Naive thymus-derived CD4-positive, alpha-beta T cell (primary cell): ENCODE measurements around the gene GPATCH3. TPM values are rescaled to one million over a fixed set of nuclear protein-coding genes. Genes with fewer than 3 reads are reported as not detected.

Source experiments
- ATAC-seq: fragments of 150-1000 bp; cut with Tn5 transposase; 2 replicates; pipeline ENCODE4 v1.10.0; 2021; ENCODE audit warnings: mild to moderate bottlenecking, moderate library complexity
- CTCF ChIA-PET: fragments of 350-600 bp; sonication (Branson Sonifier 250); formaldehyde crosslinking; loops from one replicate; lab custom pipeline; 2021; ENCODE audit warnings: antibody characterized with exemption; lab: Charles Lee
- POLR2A ChIA-PET: fragments of 350-600 bp; sonication (Branson Sonifier 250); formaldehyde crosslinking; loops from one replicate; lab custom pipeline; 2021; ENCODE audit warnings: antibody characterized with exemption, inconsistent platforms; lab: Charles Lee
- DNase-seq, 9 donors: peaks; one replicate each; pipeline versions ENCODE4 v3.0.0 to v3.0.0-alpha.2; 2020 to 2022; ENCODE audit warnings: mixed read lengths in 1 of 9
- H3K27ac ChIP-seq: one replicate; pipeline ENCODE4 v1.7.0; 2013; ENCODE audit warnings: mild to moderate bottlenecking, low read depth, low read length, moderate library complexity
- H3K27me3 ChIP-seq, 2 donors: one replicate each; pipeline ENCODE4 v1.7.0; 2013; ENCODE audit warnings: low read length in 2 of 2, mild to moderate bottlenecking in 2 of 2, moderate library complexity in 2 of 2; ENCODE audit not compliant: control insufficient read depth in 2 of 2, insufficient read depth in 2 of 2
- H3K36me3 ChIP-seq, 3 experiments: 1 replicate in 2 of 3; 2 replicates in 1 of 3; pipeline ENCODE4 v1.7.0; 2013; ENCODE audit warnings: low read length in 3 of 3, mild to moderate bottlenecking in 3 of 3, moderate library complexity in 1 of 3; ENCODE audit not compliant: insufficient read depth in 3 of 3, control insufficient read depth in 2 of 3
- H3K4me1 ChIP-seq, 2 donors: one replicate each; pipeline ENCODE4 v1.7.0; 2013; ENCODE audit warnings: low read length in 2 of 2, mild to moderate bottlenecking in 2 of 2, moderate library complexity in 1 of 2; ENCODE audit not compliant: control insufficient read depth in 2 of 2, insufficient read depth in 2 of 2
- H3K4me3 ChIP-seq: 2 replicates; pipeline ENCODE4 v1.7.0; 2013; ENCODE audit warnings: mild to moderate bottlenecking, low read length
- H3K9me3 ChIP-seq, 3 experiments: 1 replicate in 2 of 3; 2 replicates in 1 of 3; pipeline ENCODE4 v1.7.0; 2013; ENCODE audit warnings: low read length in 3 of 3; ENCODE audit not compliant: control insufficient read depth in 2 of 3
- H3K27ac Mint-ChIP-seq, 9 donors: one replicate each; pipeline ENCODE4 v1.8.0; 2020 to 2022; ENCODE audit warnings: mixed read lengths in 9 of 9, mild to moderate bottlenecking in 8 of 9, moderate library complexity in 5 of 9, inconsistent platforms in 2 of 9
- H3K27me3 Mint-ChIP-seq, 5 donors: one replicate each; pipeline ENCODE4 v1.8.0; 2021 to 2022; ENCODE audit warnings: mixed read lengths in 5 of 5, mild to moderate bottlenecking in 1 of 5
- H3K36me3 Mint-ChIP-seq, 5 donors: one replicate each; pipeline ENCODE4 v1.8.0; 2020 to 2022; ENCODE audit warnings: mixed read lengths in 5 of 5, mild to moderate bottlenecking in 3 of 5, inconsistent platforms in 1 of 5
- H3K4me1 Mint-ChIP-seq, 7 donors: one replicate each; pipeline ENCODE4 v1.8.0; 2020 to 2022; ENCODE audit warnings: mixed read lengths in 7 of 7, mild to moderate bottlenecking in 3 of 7, inconsistent platforms in 1 of 7
- H3K4me3 Mint-ChIP-seq, 10 donors: one replicate each; pipeline ENCODE4 v1.8.0; 2020 to 2022; ENCODE audit warnings: mild to moderate bottlenecking in 10 of 10, mixed read lengths in 10 of 10, moderate library complexity in 6 of 10, inconsistent platforms in 2 of 10
- H3K9me3 Mint-ChIP-seq, 11 donors: one replicate each; pipeline ENCODE4 v1.8.0; 2020 to 2022; ENCODE audit warnings: mixed read lengths in 11 of 11, mild to moderate bottlenecking in 4 of 11, inconsistent platforms in 1 of 11, moderate library complexity in 1 of 11
- intact Hi-C, 2 donors: fragments of 100-400 bp; cut with micrococcal nuclease; formaldehyde crosslinking; loops; one replicate each; pipeline ENCODE4 v1.15.1; 2023
- polyA plus RNA-seq, 2 donors: library from polyadenylated mRNA; unstranded; fragments of 300-500 nt; fragmentation: Illumina TruSeq; gene quantifications; one replicate each; pipeline ENCODE4 v1.2.3, GENCODE V29; 2021
- total RNA-seq, 6 experiments: library from RNA in 5 of 6; stranded (reverse) in 5 of 6; gene quantifications; 1 replicate in 5 of 6; 2 replicates in 1 of 6; pipeline ENCODE4 v1.2.3 and lab custom pipeline; 2021 to 2026

Gene GPATCH3
- total and polyA plus RNA-seq, 7 experiments from 2014 or later, result 12.5 to 38.4 (median 21.6) TPM

GRCh38 chr1:26855636-26856035, 44.6 kb downstream of the GPATCH3 start:
- CTCF ChIA-PET, result interaction anchor here (0.6 to 1.8 kb wide), 7 partner anchors 14 to 72 kb away, joined by 3 to 7 read pairs (median 3); no protein-coding TSS in a partner anchor

DNA sequence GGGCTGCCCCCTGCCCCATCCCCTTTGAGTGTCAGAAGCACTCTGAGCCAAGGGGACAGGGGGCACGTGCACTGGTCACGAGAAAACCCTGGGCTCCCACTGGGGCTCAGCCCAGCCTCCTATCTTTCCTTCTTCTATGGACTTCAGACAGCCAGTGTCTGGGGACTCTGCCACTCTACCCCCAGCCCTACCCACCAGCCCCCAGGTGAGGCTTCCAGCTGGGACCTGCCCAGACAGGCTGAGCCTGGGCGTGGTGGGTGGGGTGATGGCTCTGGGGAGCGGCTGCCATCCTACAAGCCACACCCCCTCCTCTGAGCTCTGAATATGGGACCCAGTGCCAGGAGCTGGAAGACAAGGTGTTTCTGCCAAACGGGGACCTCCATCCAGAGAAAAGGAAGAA, 45.4 kb downstream of the GPATCH3 start:
- Histone ChIP-seq H3K9me3 (no peaks in the 10 kb centered on the region), H3K36me3 (peaks cover 12 to 82% (median 35%) of the 10 kb centered on the region in 3 experiments), H3K4me3 (no peak overlapping the region), H3K4me1 (no peaks in the 10 kb centered on the region), H3K27ac (no peak overlapping the region), H3K27me3 (no peaks in the 10 kb centered on the region)
- peaks cover 11 to 37% (median 23%) of the 10 kb centered on the region in 5 donors for H3K36me3 Mint-ChIP-seq
- ATAC-seq (no peak), DNase-seq (no peak)
- peaks cover 0 to 16% (median 0%) of the 10 kb centered on the region in 7 donors for H3K4me1 Mint-ChIP-seq
- ChIA-PET CTCF (interaction anchor here (0.6 to 1.8 kb wide), 5 partner anchors 14 to 252 kb away, joined by 3 to 4 read pairs (median 3); partner anchors contain the start of gene PIGV), POLR2A (interaction anchor here (1.0 to 3.8 kb wide), 2 partner anchors 10 to 26 kb away, joined by 3 to 14 read pairs; no protein-coding TSS in a partner anchor)
- no peaks in the 10 kb centered on the region for H3K27me3 Mint-ChIP-seq
- H3K4me3 Mint-ChIP-seq, result no peak overlapping the region
- intact Hi-C loops, result no loop called here
- no peak overlapping the region for H3K27ac Mint-ChIP-seq
- H3K9me3 Mint-ChIP-seq, result no peaks in the 10 kb centered on the region

More at GRCh38 chr1:26855636-26856035, 44.6 kb downstream of the GPATCH3 start:
- Histone ChIP-seq H3K9me3 (no peaks in the 10 kb centered on the region), H3K4me3 (no peak overlapping the region), H3K27me3 (no peaks in the 10 kb centered on the region), H3K36me3 (peaks cover 5 to 74% (median 28%) of the 10 kb centered on the region in 3 experiments), H3K27ac (no peak overlapping the region), H3K4me1 (no peaks in the 10 kb centered on the region)
- Mint-ChIP-seq H3K9me3 (no peaks in the 10 kb centered on the region), H3K27ac (peak overlapping the region in 2 of 9 donors; percentile 27 to 46), H3K27me3 (no peaks in the 10 kb centered on the region), H3K4me1 (peaks cover 0 to 16% (median 0%) of the 10 kb centered on the region in 7 donors), H3K36me3 (peaks cover 10 to 31% (median 21%) of the 10 kb centered on the region in 5 donors), H3K4me3 (no peak overlapping the region)
- intact Hi-C loops, result no loop called here
- ATAC-seq (no peak), DNase-seq (no peak)
- POLR2A ChIA-PET, result interaction anchor here (0.7 to 3.8 kb wide), 3 partner anchors 9 to 26 kb away, joined by 3 to 14 read pairs (median 3); no protein-coding TSS in a partner anchor

DNA sequence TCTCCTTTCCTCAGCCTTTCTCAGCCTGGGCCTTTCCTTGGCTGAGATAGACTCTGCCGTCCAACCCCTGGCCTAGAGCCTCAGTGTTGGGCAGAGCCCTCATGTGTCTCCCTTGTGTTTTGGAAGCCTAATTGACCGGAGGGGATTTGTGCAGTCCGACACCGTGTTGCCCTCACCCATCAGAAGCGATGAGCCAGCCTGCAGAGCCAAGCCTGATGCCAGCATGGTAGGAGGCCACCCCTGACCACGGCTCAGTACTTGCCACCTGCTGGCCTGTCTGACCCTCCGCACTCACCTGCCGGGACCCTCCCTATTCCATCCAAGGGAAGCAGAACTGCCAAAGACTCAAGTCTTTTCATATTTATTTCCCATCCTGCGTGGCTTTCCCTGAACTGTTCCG, 46.7 kb downstream of the GPATCH3 start:
- H3K4me1 Mint-ChIP-seq, result peaks cover 0 to 16% (median 0%) of the 10 kb centered on the region in 7 donors
- H3K27me3 Mint-ChIP-seq, result no peaks in the 10 kb centered on the region
- no peaks in the 10 kb centered on the region for H3K4me1 ChIP-seq
- ATAC-seq (no peak), DNase-seq (no peak)
- H3K36me3 Mint-ChIP-seq, result peaks cover 12 to 42% (median 23%) of the 10 kb centered on the region in 5 donors
- ChIA-PET POLR2A (interaction anchor here (0.6 to 3.8 kb wide), 2 partner anchors 12 to 383 kb away, joined by 3 to 14 read pairs; no protein-coding TSS in a partner anchor), CTCF (interaction anchor here (0.6 to 1.3 kb wide), 2 partner anchors 205 to 251 kb away, joined by 3 to 5 read pairs; no protein-coding TSS in a partner anchor)
- intact Hi-C loops, result loop anchor here (1.0 kb wide), 2 partner anchors 12 to 25 kb away; no protein-coding TSS in a partner anchor
- no peak overlapping the region for H3K4me3 Mint-ChIP-seq
- H3K36me3 ChIP-seq, result peaks cover 17 to 95% (median 39%) of the 10 kb centered on the region in 3 experiments
- no peaks in the 10 kb centered on the region for H3K27me3 ChIP-seq
- H3K4me3 ChIP-seq, result no peak overlapping the region
- no peaks in the 10 kb centered on the region for H3K9me3 ChIP-seq
- H3K27ac ChIP-seq, result no peak overlapping the region
- no peaks in the 10 kb centered on the region for H3K9me3 Mint-ChIP-seq
- H3K27ac Mint-ChIP-seq, result no peak overlapping the region

DNA sequence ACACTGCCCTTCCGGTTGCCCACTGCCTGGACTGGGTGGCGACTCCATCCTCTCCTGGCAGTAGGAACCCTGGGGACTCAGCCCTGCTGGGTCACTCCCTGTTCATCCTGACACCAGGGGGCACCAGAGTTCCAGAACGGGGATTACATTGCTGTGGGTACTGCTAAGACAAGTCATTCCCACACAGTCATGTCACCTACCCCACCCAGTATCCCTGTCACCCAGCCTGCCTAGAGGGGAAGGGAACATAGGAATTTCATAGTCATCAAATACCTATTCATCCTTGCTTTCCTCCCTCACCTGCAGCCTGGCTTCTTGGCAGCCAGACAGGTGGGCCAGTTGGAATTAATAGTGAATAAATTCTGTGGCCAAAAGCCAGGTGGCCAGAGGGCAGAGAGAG, 47.1 kb downstream of the GPATCH3 start:
- Mint-ChIP-seq H3K4me3 (no peak overlapping the region), H3K27ac (peak overlapping the region in 1 of 9 donors; percentile 20), H3K36me3 (peaks cover 12 to 42% (median 23%) of the 10 kb centered on the region in 5 donors), H3K27me3 (no peaks in the 10 kb centered on the region), H3K4me1 (peaks cover 0 to 16% (median 0%) of the 10 kb centered on the region in 7 donors), H3K9me3 (no peaks in the 10 kb centered on the region)
- no peak overlapping the region for H3K4me3 ChIP-seq
- H3K27me3 ChIP-seq, result no peaks in the 10 kb centered on the region
- H3K27ac ChIP-seq, result no peak overlapping the region
- peaks cover 17 to 99% (median 42%) of the 10 kb centered on the region in 3 experiments for H3K36me3 ChIP-seq
- ChIA-PET POLR2A (no interaction called here), CTCF (interaction anchor here (0.6 kb wide), 1 partner anchor 204 kb away, joined by 5 read pairs; no protein-coding TSS in a partner anchor)
- peak; percentile 64 to 85 (median 74) for DNase-seq
- peak; percentile 89 for ATAC-seq
- no peaks in the 10 kb centered on the region for H3K4me1 ChIP-seq
- no peaks in the 10 kb centered on the region for H3K9me3 ChIP-seq
- intact Hi-C loops, result loop anchor here (1.0 kb wide), 2 partner anchors 12 to 25 kb away; no protein-coding TSS in a partner anchor

DNA sequence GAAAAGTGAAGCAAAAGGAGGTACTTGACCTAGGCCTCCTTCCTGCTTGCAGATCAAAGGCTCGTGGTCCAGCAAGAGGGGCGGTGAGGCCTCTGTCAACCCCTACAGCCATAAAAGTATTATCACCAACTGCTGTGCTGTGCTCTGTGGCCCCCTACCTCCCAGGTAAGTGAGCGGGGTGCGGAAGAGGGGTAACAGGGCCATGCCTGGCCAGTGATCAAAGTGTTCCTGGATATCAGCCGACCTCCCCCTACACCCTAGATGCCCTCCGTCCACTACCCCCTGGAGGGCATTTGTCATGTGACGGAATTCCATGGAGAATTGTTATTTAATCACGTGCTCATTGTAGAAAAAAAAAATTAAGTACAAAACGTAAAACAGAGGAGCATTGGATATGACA, 47.6 kb downstream of the GPATCH3 start:
- POLR2A ChIA-PET, result no interaction called here
- H3K27me3 ChIP-seq, result no peaks in the 10 kb centered on the region
- H3K27me3 Mint-ChIP-seq, result no peaks in the 10 kb centered on the region
- intact Hi-C loops, result loop anchor here (1.0 kb wide), 2 partner anchors 13 to 26 kb away; no protein-coding TSS in a partner anchor
- H3K36me3 ChIP-seq, result peaks cover 17 to 99% (median 42%) of the 10 kb centered on the region in 3 experiments
- H3K36me3 Mint-ChIP-seq, result peaks cover 14 to 45% (median 23%) of the 10 kb centered on the region in 5 donors
- peaks cover 0 to 16% (median 0%) of the 10 kb centered on the region in 7 donors for H3K4me1 Mint-ChIP-seq
- ATAC-seq (no peak), DNase-seq (no peak)
- no peaks in the 10 kb centered on the region for H3K4me1 ChIP-seq
- no peak overlapping the region for H3K4me3 Mint-ChIP-seq
- H3K27ac ChIP-seq, result no peak overlapping the region
- no peak overlapping the region for H3K4me3 ChIP-seq
- no peaks in the 10 kb centered on the region for H3K9me3 Mint-ChIP-seq
- no peaks in the 10 kb centered on the region for H3K9me3 ChIP-seq
- H3K27ac Mint-ChIP-seq, result no peak overlapping the region
- CTCF ChIA-PET, result no interaction called here

DNA sequence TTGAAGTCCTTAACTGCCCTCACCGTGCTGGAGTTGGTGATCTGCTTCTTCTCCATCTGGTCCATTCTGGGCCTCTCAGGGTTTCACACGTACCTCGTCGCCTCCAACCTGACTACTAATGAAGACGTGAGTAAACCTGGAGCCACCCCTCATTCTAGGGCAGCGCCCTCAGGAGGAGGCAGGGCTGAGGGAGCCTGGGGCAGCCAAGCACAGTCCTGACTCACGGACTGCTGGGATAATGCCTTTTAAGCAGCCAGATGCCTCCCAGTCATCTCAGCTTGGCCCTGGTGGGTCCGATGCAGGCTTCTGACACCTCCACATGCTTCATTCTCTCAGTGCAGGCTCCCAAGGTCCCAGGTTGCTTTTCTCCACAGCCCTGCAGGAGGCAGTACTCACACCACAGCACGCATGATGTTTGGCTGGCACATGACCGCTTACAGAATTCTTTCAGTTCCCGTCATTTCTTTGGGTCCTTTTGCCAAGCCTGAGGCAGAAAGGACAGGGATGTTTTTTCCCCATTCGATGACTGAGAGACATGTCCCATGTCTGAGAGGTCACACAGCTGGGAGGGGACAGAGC, 49.1 kb downstream of the GPATCH3 start:
- ChIA-PET CTCF (interaction anchor here (0.7 to 1.1 kb wide), 2 partner anchors 11 to 12 kb away, joined by 3 to 4 read pairs; partner anchors contain the start of gene SFN), POLR2A (no interaction called here)
- no peak for ATAC-seq
- H3K27me3 ChIP-seq, result no peaks in the 10 kb centered on the region
- Mint-ChIP-seq H3K27ac (no peak overlapping the region), H3K36me3 (peaks cover 15 to 51% (median 23%) of the 10 kb centered on the region in 5 donors), H3K9me3 (no peaks in the 10 kb centered on the region), H3K4me3 (no peak overlapping the region), H3K4me1 (peaks cover 0 to 16% (median 0%) of the 10 kb centered on the region in 7 donors), H3K27me3 (no peaks in the 10 kb centered on the region)
- no peaks in the 10 kb centered on the region for H3K4me1 ChIP-seq
- peaks cover 17 to 95% (median 47%) of the 10 kb centered on the region in 3 experiments for H3K36me3 ChIP-seq
- no peak overlapping the region for H3K27ac ChIP-seq
- intact Hi-C loops, result no loop called here
- H3K9me3 ChIP-seq, result no peaks in the 10 kb centered on the region
- DNase-seq, result no peak
- no peak overlapping the region for H3K4me3 ChIP-seq
